HepG2 (cell line): Measurements from ENCODE around the gene MAP3K3. TPM values are rescaled to one million over a fixed set of nuclear protein-coding genes. Genes with fewer than 3 reads are reported as not detected.

Experiments
- ARID5B ChIP-seq: IDR thresholded peaks from 2 replicates; pipeline ENCODE4 v1.4.0; 2020; ENCODE audit warnings: mild to moderate bottlenecking, missing genetic modification reagents
- DPF2 ChIP-seq: sonication (generic); formaldehyde crosslinking; IDR thresholded peaks from 2 replicates; pipeline ENCODE4 v1.4.0; 2020; ENCODE audit warnings: mild to moderate bottlenecking, low read depth, missing genetic modification reagents, borderline replicate concordance
- EZH2 ChIP-seq: conservative IDR thresholded peaks from 2 replicates; pipeline ENCODE4 v1.6.1; 2012; ENCODE audit warnings: mild to moderate bottlenecking, low read depth, low read length, moderate library complexity
- FOXK2 ChIP-seq: fragments of 450-650 bp; IDR thresholded peaks from 2 replicates; pipeline ENCODE4 v1.6.1; 2016
- HIC2 ChIP-seq: sonication (generic); formaldehyde crosslinking; IDR thresholded peaks from 2 replicates; pipeline ENCODE4 v1.9.0; 2022; ENCODE audit warnings: low read depth, missing genetic modification reagents
- KDM1A ChIP-seq: IDR thresholded peaks from 2 replicates; pipeline ENCODE4 v1.6.1; 2016; ENCODE audit warnings: missing compliant biosample characterization
- MED8 ChIP-seq: sonication (generic); formaldehyde crosslinking; IDR thresholded peaks from 2 replicates; pipeline ENCODE4 v1.8.1; 2023; ENCODE audit warnings: mild to moderate bottlenecking, missing genetic modification reagents; ENCODE audit not compliant: insufficient replicate concordance
- NFE2L2 ChIP-seq: fragments of 150-350 bp; IDR thresholded peaks from 2 replicates; pipeline ENCODE4 v1.6.1; 2014; ENCODE audit warnings: low read length
- NFYB ChIP-seq: sonication (generic); formaldehyde crosslinking; IDR thresholded peaks from 2 replicates; pipeline ENCODE4 v1.4.0; 2020; ENCODE audit warnings: missing genetic modification reagents
- PLRG1 ChIP-seq: fragments of 450-650 bp; conservative IDR thresholded peaks from 2 replicates; pipeline ENCODE4 v1.6.1; 2016
- SALL1 ChIP-seq: sonication (generic); formaldehyde crosslinking; IDR thresholded peaks from 2 replicates; pipeline ENCODE4 v1.8.0; 2022; ENCODE audit warnings: mild to moderate bottlenecking, missing genetic modification reagents
- SNRNP70 ChIP-seq: fragments of 200-400 bp; formaldehyde crosslinking; IDR thresholded peaks from 2 replicates; pipeline ENCODE4 v1.6.1; 2017; ENCODE audit warnings: mild to moderate bottlenecking, low read depth, low read length, moderate library complexity
- SPEN ChIP-seq: sonication (generic); formaldehyde crosslinking; IDR thresholded peaks from 2 replicates; pipeline ENCODE4 v1.5.1; 2020; ENCODE audit warnings: low read depth, mild to moderate bottlenecking, missing genetic modification reagents
- TOE1 ChIP-seq: sonication (generic); formaldehyde crosslinking; IDR thresholded peaks from 2 replicates; pipeline ENCODE4 v1.4.0; 2020; ENCODE audit warnings: mild to moderate bottlenecking, missing genetic modification reagents
- ZNF333 ChIP-seq: sonication (generic); formaldehyde crosslinking; IDR thresholded peaks from 2 replicates; pipeline ENCODE4 v1.4.0; 2020; ENCODE audit warnings: mild to moderate bottlenecking, missing genetic modification reagents, borderline replicate concordance
- ZNF564 ChIP-seq: sonication (generic); formaldehyde crosslinking; IDR thresholded peaks from 2 replicates; pipeline ENCODE4 v1.8.1; 2023; ENCODE audit warnings: mild to moderate bottlenecking, missing genetic modification reagents
- ZNF607 ChIP-seq: sonication (generic); formaldehyde crosslinking; IDR thresholded peaks from 2 replicates; pipeline ENCODE4 v1.5.1; 2020; ENCODE audit warnings: missing genetic modification reagents, mild to moderate bottlenecking, borderline replicate concordance
- ZNF713 ChIP-seq: sonication (generic); formaldehyde crosslinking; IDR thresholded peaks from 2 replicates; pipeline ENCODE4 v1.4.0; 2020; ENCODE audit warnings: mild to moderate bottlenecking, missing genetic modification reagents
- polyA plus RNA-seq, 8 experiments: library from polyadenylated mRNA; depleted of rRNA in 3 of 8; stranded (reverse) in 7 of 8; unstranded in 1 of 8; fragments of >200 nt; fragmentation: Illumina TruSeq in 4 of 8; extraction: Trizol in 4 of 8; gene quantifications; 2 replicates each; pipeline versions ENCODE4 v1.2.1 to v1.2.3, GENCODE V29; 2011 to 2016; ENCODE audit warnings: low read depth in 4 of 8, missing spikeins in 1 of 8, mixed read lengths in 1 of 8; ENCODE audit not compliant: insufficient read depth in 1 of 8
- total RNA-seq, 5 experiments: library from RNA; depleted of rRNA; stranded (reverse); fragments of >200 nt; fragmentation: Illumina TruSeq; extraction: Trizol; gene quantifications; 2 replicates each; pipeline ENCODE4 v1.2.3, GENCODE V29; 2016; ENCODE audit warnings: low read depth in 1 of 5
- TF ChIP-seq, protein P1 (sequence below): sonication (generic); formaldehyde crosslinking; IDR thresholded peaks from 2 replicates; pipeline ENCODE4 v1.4.0; 2020; ENCODE audit warnings: missing genetic modification reagents, mild to moderate bottlenecking, borderline replicate concordance
- TF ChIP-seq, protein P2 (sequence below): IDR thresholded peaks from 2 replicates; pipeline ENCODE4 v1.6.1; 2016; ENCODE audit warnings: missing compliant biosample characterization, missing genetic modification reagents, borderline replicate concordance

MAP3K3 gene
- total and polyA plus RNA-seq, 2 of the 13 experiments (the other 11 are each of a cell fraction or from before 2014, with no cell fraction given), result 17.7 to 21.8 TPM

GRCh38 chr17:63622574-63623390, 565 bp downstream of the MAP3K3 start (continued):
- TF ChIP-seq ARID5B (CRISPR knock-in tag) (no peak), ZNF713 (no peak), NFE2L2 (no peak), MED8 (no peak), KDM1A (CRISPR knock-in tag) (no peak), SNRNP70 (no peak), SPEN (no peak), ZNF564 (CRISPR knock-in tag) (no peak), TOE1 (CRISPR knock-in tag) (no peak), PLRG1 (no peak), DPF2 (CRISPR knock-in tag) (no peak), NFYB (CRISPR knock-in tag) (no peak), ZNF607 (CRISPR knock-in tag) (no peak), ZNF333 (CRISPR knock-in tag) (0 out of 2 replicates have a peak, but pooled peaks have one; percentile 45), HIC2 (no peak), SALL1 (CRISPR knock-in tag) (peak; percentile 38; the same call in 1 of the 2 replicates), EZH2 (no peak), FOXK2 (no peak)
- TF ChIP-seq, protein P1, sequence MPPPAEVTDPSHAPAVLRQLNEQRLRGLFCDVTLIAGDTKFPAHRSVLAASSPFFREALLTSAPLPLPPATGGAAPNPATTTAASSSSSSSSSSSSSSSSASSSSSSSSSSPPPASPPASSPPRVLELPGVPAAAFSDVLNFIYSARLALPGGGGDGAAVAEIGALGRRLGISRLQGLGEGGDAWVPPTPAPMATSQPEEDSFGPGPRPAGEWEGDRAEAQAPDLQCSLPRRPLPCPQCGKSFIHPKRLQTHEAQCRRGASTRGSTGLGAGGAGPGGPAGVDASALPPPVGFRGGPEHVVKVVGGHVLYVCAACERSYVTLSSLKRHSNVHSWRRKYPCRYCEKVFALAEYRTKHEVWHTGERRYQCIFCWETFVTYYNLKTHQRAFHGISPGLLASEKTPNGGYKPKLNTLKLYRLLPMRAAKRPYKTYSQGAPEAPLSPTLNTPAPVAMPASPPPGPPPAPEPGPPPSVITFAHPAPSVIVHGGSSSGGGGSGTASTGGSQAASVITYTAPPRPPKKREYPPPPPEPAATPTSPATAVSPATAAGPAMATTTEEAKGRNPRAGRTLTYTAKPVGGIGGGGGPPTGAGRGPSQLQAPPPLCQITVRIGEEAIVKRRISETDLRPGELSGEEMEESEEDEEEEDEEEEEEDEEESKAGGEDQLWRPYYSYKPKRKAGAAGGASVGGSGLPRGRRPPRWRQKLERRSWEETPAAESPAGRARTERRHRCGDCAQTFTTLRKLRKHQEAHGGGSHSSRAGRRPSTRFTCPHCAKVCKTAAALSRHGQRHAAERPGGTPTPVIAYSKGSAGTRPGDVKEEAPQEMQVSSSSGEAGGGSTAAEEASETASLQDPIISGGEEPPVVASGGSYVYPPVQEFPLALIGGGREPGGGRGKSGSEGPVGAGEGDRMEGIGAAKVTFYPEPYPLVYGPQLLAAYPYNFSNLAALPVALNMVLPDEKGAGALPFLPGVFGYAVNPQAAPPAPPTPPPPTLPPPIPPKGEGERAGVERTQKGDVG (CRISPR knock-in tag), result no peak
- TF ChIP-seq, protein P2, sequence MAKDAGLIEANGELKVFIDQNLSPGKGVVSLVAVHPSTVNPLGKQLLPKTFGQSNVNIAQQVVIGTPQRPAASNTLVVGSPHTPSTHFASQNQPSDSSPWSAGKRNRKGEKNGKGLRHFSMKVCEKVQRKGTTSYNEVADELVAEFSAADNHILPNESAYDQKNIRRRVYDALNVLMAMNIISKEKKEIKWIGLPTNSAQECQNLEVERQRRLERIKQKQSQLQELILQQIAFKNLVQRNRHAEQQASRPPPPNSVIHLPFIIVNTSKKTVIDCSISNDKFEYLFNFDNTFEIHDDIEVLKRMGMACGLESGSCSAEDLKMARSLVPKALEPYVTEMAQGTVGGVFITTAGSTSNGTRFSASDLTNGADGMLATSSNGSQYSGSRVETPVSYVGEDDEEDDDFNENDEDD, result 0 out of 2 replicates have a peak, but pooled peaks have one; percentile 23
